Mucosa of descending colon (tissue), 3 donors: Measurements from ENCODE around the gene LAMP2. TPM values are rescaled to one million over a fixed set of nuclear protein-coding genes. Genes with fewer than 3 reads are reported as not detected.
A peak's percentile ranks its signal among the peaks of the same experiment; 100 is the strongest.

Experiments
- ATAC-seq: fragments of 200-7000 bp; cut with Tn5 transposase; one replicate; pipeline ENCODE4 v1.9.1; 2020; ENCODE audit warnings: mild to moderate bottlenecking, moderate library complexity
- DNase-seq, 3 donors: peaks; one replicate each; pipeline ENCODE4 v3.0.0-alpha.2; 2020
- H3K36me3 ChIP-seq: fragments of 200-600 bp; one replicate; pipeline ENCODE4 v1.8.0; 2021; ENCODE audit warnings: low read depth, mild to moderate bottlenecking
- H3K4me1 ChIP-seq: fragments of 200-600 bp; one replicate; pipeline ENCODE4 v1.8.0; 2021; ENCODE audit warnings: low read depth, mild to moderate bottlenecking
- H3K4me3 ChIP-seq: fragments of 200-600 bp; one replicate; pipeline ENCODE4 v1.8.0; 2021; ENCODE audit warnings: mild to moderate bottlenecking
- H3K9me3 ChIP-seq: fragments of 200-600 bp; one replicate; pipeline ENCODE4 v1.8.0; 2021; ENCODE audit warnings: mild to moderate bottlenecking
- CTCF ChIP-seq: fragments of 200-600 bp; IDR thresholded peaks from one replicate; pipeline ENCODE4 v1.8.0; 2022; ENCODE audit warnings: antibody characterized with exemption, mild to moderate bottlenecking
- intact Hi-C, 2 donors: fragments of 100-400 bp; cut with DNase I in 1 of 2; cut with micrococcal nuclease in 1 of 2; formaldehyde crosslinking; loops; one replicate each; pipeline versions ENCODE4 v1.11.0 to v1.11.1; 2022; cut with DNase I, micrococcal nuclease
- total RNA-seq, 3 donors: library from RNA; stranded (reverse); fragmentation: NEBNext Ultra II Directional in 2 of 3; extraction: Animal tissue kit (Norgen Biotek cat#: 25700) in 2 of 3; gene quantifications; one replicate each; pipeline versions ENCODE4 v1.2.1 to v1.2.4, GENCODE V29; 2021 to 2023
- donor health status: DM: no; HTN: no; CAD: no; lungs with moderate emphysema.
- donor health status: DM: no; HTN: no; CAD: no.
- donor health status: DM: no; HTN: yes; CAD: no.

LAMP2 gene
- total RNA-seq, 3 donors from 2014 or later = 75.1 to 90.0 (median 79.0) TPM

GRCh38 chrX:120468071-120468470, 1.0 kb downstream of the LAMP2 start:
- H3K4me3 ChIP-seq = no peak overlapping the region
- H3K9me3 ChIP-seq = no peaks in the 10 kb centered on the region
- H3K36me3 ChIP-seq = no peaks in the 10 kb centered on the region
- intact Hi-C loops = no loop called here
- ATAC-seq (no peak), DNase-seq (no peak)
- TF ChIP-seq CTCF = no peak
- no peaks in the 10 kb centered on the region for H3K4me1 ChIP-seq

- Histone ChIP-seq H3K36me3 (no peaks in the 10 kb centered on the region), H3K4me1 (no peaks in the 10 kb centered on the region), H3K4me3 (no peak overlapping the region), H3K9me3 (no peaks in the 10 kb centered on the region)
- intact Hi-C loops = no loop called here
- ATAC-seq (no peak), DNase-seq (no peak)
- TF ChIP-seq CTCF = no peak
These were observed 4.7 kb downstream of the LAMP2 start for GRCh38 chrX:120464411-120464810.

GRCh38 chrX:120463241-120463640, 5.9 kb downstream of the LAMP2 start:
- Histone ChIP-seq H3K4me1 (no peaks in the 10 kb centered on the region), H3K9me3 (no peaks in the 10 kb centered on the region), H3K36me3 (no peaks in the 10 kb centered on the region), H3K4me3 (no peak overlapping the region)
- DNase-seq (peak in 1 of 3 donors; percentile 14), ATAC-seq (no peak)
- TF ChIP-seq CTCF = no peak
- intact Hi-C loops = no loop called here

- DNase-seq (no peak), ATAC-seq (no peak)
- intact Hi-C loops = no loop called here
- no peak overlapping the region for H3K4me3 ChIP-seq
- H3K4me1 ChIP-seq = no peaks in the 10 kb centered on the region
- no peak for TF ChIP-seq CTCF
- no peaks in the 10 kb centered on the region for H3K36me3 ChIP-seq
- no peaks in the 10 kb centered on the region for H3K9me3 ChIP-seq
These were observed 6.7 kb downstream of the LAMP2 start for GRCh38 chrX:120462370-120462769.

- DNase-seq = no peak
- TF ChIP-seq CTCF = no peak
- intact Hi-C loops = no loop called here
- no peak overlapping the region for H3K4me3 ChIP-seq
- ATAC-seq = no peak
- no peaks in the 10 kb centered on the region for H3K36me3 ChIP-seq
- H3K4me1 ChIP-seq = no peaks in the 10 kb centered on the region
- no peaks in the 10 kb centered on the region for H3K9me3 ChIP-seq
These were observed 9.8 kb downstream of the LAMP2 start for GRCh38 chrX:120459309-120459708.

- Histone ChIP-seq H3K4me3 (no peak overlapping the region), H3K4me1 (no peaks in the 10 kb centered on the region), H3K9me3 (no peaks in the 10 kb centered on the region), H3K36me3 (no peaks in the 10 kb centered on the region)
- peak; percentile 55 for ATAC-seq
- intact Hi-C loops = no loop called here
- TF ChIP-seq CTCF = no peak
- DNase-seq = no peak
These were observed 11.3 kb downstream of the LAMP2 start for GRCh38 chrX:120457766-120458180.
